GM18519 (cell line): ENCODE results near the gene RASGRF2.

ENCODE experiments used
- ATAC-seq: cut with Tn5 transposase; IDR thresholded peaks from one replicate; pipeline ENCODE4 v1.9.1; 2021; ENCODE audit warnings: mild to moderate bottlenecking, moderate library complexity; ENCODE audit not compliant: unreplicated experiment, low FRiP score

Gene RASGRF2

GRCh38 chr5:81225463-81225862 lies 265.3 kb downstream of the RASGRF2 start:
- no peak for ATAC-seq

GRCh38 chr5:81226286-81226685 lies 266.1 kb downstream of the RASGRF2 start:
- no peak for ATAC-seq

- no peak for ATAC-seq
These were observed 266.8 kb downstream of the RASGRF2 start for GRCh38 chr5:81226949-81227348.

- no peak for ATAC-seq
These were observed 267.9 kb downstream of the RASGRF2 start for GRCh38 chr5:81228084-81228483.

- no peak for ATAC-seq
These were observed 270.3 kb downstream of the RASGRF2 start for GRCh38 chr5:81230416-81230815.

GRCh38 chr5:81232464-81233079 lies 272.4 kb downstream of the RASGRF2 start:
- ATAC-seq, result no peak

GRCh38 chr5:81233080-81233634 lies 273.0 kb downstream of the RASGRF2 start, which contains the start of gene CKMT2:
TSS of gene CKMT2 (plus strand) at chr5:81233322. CDS start at chr5:81251133, 17,811 bp downstream.
- no peak for ATAC-seq

- no peak for ATAC-seq
These were observed 274.1 kb downstream of the RASGRF2 start for GRCh38 chr5:81234299-81234698.

GRCh38 chr5:81234801-81235200 lies 274.6 kb downstream of the RASGRF2 start:
- no peak for ATAC-seq

- no peak for ATAC-seq
These were observed 275.3 kb downstream of the RASGRF2 start for GRCh38 chr5:81235287-81236072.

- ATAC-seq, result no peak
These were observed 278.3 kb downstream of the RASGRF2 start for GRCh38 chr5:81238460-81238859.

- no peak for ATAC-seq
These were observed 279.4 kb downstream of the RASGRF2 start for GRCh38 chr5:81239613-81240012.

- ATAC-seq, result no peak
These were observed 280.8 kb downstream of the RASGRF2 start for GRCh38 chr5:81241001-81241400.

- no peak for ATAC-seq
These were observed 281.9 kb downstream of the RASGRF2 start for GRCh38 chr5:81241961-81242648.

- ATAC-seq, result no peak
These were observed 282.8 kb downstream of the RASGRF2 start for GRCh38 chr5:81242906-81243436.

- ATAC-seq, result no peak
These were observed 284.3 kb downstream of the RASGRF2 start for GRCh38 chr5:81244451-81244850.

- no peak for ATAC-seq
These were observed 285.7 kb downstream of the RASGRF2 start for GRCh38 chr5:81245871-81246235.

GRCh38 chr5:81246697-81247096 lies 286.5 kb downstream of the RASGRF2 start:
- no peak for ATAC-seq

GRCh38 chr5:81247441-81247972 lies 287.3 kb downstream of the RASGRF2 start:
- no peak for ATAC-seq

GRCh38 chr5:81249240-81249639 lies 289.1 kb downstream of the RASGRF2 start:
- ATAC-seq, result no peak

GRCh38 chr5:81250004-81250403 lies 289.8 kb downstream of the RASGRF2 start:
- ATAC-seq, result no peak
